ENCODE measurements around the gene ADAMTS4. TPM values are rescaled to one million over a fixed set of nuclear protein-coding genes. Genes with fewer than 3 reads are reported as not detected.

The ADAMTS4 gene
- total and polyA plus RNA-seq, 9 of the 15 experiments (the other 6 are each of a cell fraction or from before 2014, with no cell fraction given): 0.07 to 3.7 (median 0.41) TPM

GRCh38 chr1:161177112-161177935 lies 21.5 kb downstream of the ADAMTS4 start, which contains the start of gene B4GALT3 (continued):
- TF ChIP-seq ETV6 (IDR thresholded peaks at IDR 0.05; ENCODE audit: borderline replicate concordance in 1 of 2, low read depth in 2 of 2, low read length in 1 of 2) (no peak), ETV6 (CRISPR knock-in tag; IDR thresholded peaks at IDR 0.05; ENCODE audit: borderline replicate concordance) (no peak), PRMT5 (CRISPR knock-in tag; IDR thresholded peaks at IDR 0.05) (no peak), ELK3 (CRISPR knock-in tag; IDR thresholded peaks at IDR 0.05) (no peak), HMG20A (CRISPR knock-in tag; conservative IDR thresholded peaks at IDR 0.05) (no peak), ESRRA (IDR thresholded peaks at IDR 0.05; ENCODE audit: borderline replicate concordance, low read depth) (peak; percentile 98), PTTG1 (tag; IDR thresholded peaks at IDR 0.05; ENCODE audit: low read depth) (no peak), SPI1 (IDR thresholded peaks at IDR 0.05; ENCODE audit: borderline replicate concordance, low read depth, low read length) (no peak), ZNF121 (CRISPR knock-in tag; conservative IDR thresholded peaks at IDR 0.05) (no peak), BRD4 (IDR thresholded peaks at IDR 0.05) (no peak), NBN (IDR thresholded peaks at IDR 0.05; ENCODE audit: low read depth) (peak; percentile 53; the same call in 1 of the 2 replicates), SMARCA5 (IDR thresholded peaks at IDR 0.05) (no peak), XRCC4 (IDR thresholded peaks at IDR 0.05; ENCODE audit: extremely low read depth, insufficient read depth, insufficient read length) (no peak), EP400 (IDR thresholded peaks at IDR 0.05) (peak; percentile 98), BCL6 (CRISPR knock-in tag; IDR thresholded peaks at IDR 0.05) (no peak), SNIP1 (IDR thresholded peaks at IDR 0.05; ENCODE audit: low read depth) (no peak), ERF (CRISPR knock-in tag; IDR thresholded peaks at IDR 0.05) (no peak), EZH2 (IDR thresholded peaks at IDR 0.05; ENCODE audit: borderline replicate concordance, low read depth, low read length) (no peak), BCLAF1 (IDR thresholded peaks at IDR 0.05; ENCODE audit: borderline replicate concordance in 1 of 2, control insufficient read depth in 1 of 2, low read depth in 2 of 2, low read length in 1 of 2) (no peak), KLF1 (tag; IDR thresholded peaks at IDR 0.05) (no peak; the same call in 1 of the 2 replicates), ZNF717 (CRISPR knock-in tag; IDR thresholded peaks at IDR 0.05) (no peak), TRIM24 (IDR thresholded peaks at IDR 0.05) (peak in 1 of 2 experiments; percentile 17; a peak in 1 of 4 replicates), BRD9 (IDR thresholded peaks at IDR 0.05; ENCODE audit: low read depth, partially characterized antibody) (peak; percentile 96), MTF1 (CRISPR knock-in tag; IDR thresholded peaks at IDR 0.05; ENCODE audit: borderline replicate concordance) (no peak), ZNF12 (CRISPR knock-in tag; IDR thresholded peaks at IDR 0.05) (no peak), BACH1 (tag; IDR thresholded peaks at IDR 0.05) (no peak)
